Activated naive CD4-positive, alpha-beta T cell (primary cell): ENCODE data around the gene SLC9C1.

Experiments
- DNase-seq, 4 experiments: peaks; one replicate each; lab custom pipeline; 2025; lab: John Stamatoyannopoulos, UW

SLC9C1 gene

DNA sequence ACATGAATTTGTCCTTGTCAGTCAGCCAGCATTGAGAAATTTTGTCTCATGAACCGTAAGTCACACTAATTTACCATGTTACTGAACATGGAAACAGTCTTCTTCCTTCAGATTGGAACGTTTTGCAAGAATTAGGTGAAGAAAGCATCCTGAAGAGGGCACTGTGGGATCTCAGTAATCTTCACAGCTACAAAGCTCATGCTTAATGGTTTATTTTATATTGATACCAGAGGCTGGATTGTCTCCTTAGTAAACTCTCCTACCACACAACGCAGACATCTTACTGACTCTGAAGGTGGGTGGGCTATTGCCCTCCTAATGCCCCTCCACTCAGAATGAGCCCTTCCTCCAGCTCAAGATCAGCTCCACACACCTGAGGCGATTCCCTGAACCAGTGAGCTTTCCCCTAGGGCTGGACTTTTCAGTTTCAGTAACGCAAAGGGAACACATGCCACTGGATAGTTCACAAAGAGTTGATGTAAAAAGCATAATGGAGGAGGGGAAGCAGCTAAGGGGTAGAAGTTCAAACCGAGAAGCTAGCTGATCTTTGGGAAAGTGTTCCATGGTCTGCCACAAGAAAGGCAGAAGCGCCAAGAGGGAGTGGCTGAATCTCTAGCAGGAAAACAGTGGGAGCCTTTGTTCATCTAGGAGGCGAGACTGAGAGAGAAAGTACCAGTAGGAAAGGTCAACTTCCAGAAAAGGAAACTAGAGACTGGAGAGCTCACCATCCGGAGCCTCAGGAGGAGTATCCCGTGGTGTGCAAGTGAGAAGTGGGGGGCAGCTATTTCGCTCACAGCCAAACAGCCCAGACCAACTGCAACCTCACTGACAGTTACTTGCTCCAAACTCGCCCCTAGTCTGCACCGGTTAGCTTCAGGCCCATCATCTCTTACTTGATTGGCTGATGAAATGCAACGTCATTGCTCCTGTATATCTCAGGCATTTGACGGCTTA is at the start of gene SLC9C1:
SLC9C1 (minus strand) TSS at position 849 of the 954 bp plus-strand sequence. CDS start 7,425 bp downstream, outside the sequence.
- no peak for DNase-seq

- DNase-seq = no peak
Measured at GRCh38 chr3:112341386-112341785, 47.4 kb upstream of the SLC9C1 start.

- DNase-seq = no peak
Measured at GRCh38 chr3:112339609-112340008, 45.6 kb upstream of the SLC9C1 start.

DNA sequence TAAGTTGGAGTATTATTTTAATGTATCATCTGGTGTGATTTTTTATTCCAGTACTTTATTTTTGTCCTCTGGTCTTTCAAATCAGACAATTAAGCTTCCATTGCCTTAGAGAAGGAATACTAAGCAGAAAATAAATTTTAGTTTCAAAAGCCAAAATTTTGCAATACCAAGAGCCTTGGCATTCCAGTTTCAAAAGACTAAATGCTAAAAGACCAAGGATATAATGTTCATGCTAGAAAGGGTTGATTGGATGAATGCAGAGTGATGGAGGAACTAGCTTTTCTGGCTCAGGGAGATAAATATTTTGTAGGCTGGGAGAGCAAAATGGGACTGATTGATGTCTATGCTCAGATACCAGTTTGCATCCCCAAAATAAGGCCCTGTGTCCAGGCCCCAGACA is 45.1 kb upstream of the SLC9C1 start:
- DNase-seq = no peak

DNA sequence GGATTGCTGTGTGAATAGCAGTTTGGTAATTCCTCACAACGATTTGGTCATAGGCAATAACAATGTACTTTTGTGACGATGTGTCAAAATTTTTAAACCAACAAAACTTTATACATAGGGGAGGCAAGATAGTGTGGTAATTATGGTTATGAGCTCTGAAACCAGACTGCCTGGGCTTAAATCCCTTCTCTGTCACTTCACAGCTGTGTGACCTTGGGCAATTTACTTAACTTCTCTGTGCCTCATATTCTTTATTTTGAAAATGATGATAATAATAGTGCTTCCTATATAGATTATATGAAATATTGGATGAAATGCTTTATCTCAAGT is 44.7 kb upstream of the SLC9C1 start:
- DNase-seq = no peak

GRCh38 chr3:112338021-112338726 is 44.2 kb upstream of the SLC9C1 start:
- no peak for DNase-seq

DNA sequence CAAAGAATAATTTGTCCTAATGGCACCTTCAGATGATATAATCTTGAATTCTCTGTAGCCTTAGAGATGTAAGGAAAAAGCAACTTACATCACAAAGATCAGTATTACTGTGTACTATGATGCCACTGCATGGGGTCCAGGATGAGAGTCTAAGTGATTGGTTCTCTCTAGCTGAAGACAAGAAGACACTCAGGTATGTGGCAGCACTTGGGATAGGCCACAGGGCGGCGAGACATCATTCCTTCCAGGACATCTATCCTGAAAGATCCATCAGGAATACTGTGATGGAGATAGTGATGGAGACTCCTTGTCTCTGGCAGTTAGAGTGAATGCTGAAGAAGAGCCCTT is 41.4 kb upstream of the SLC9C1 start:
- DNase-seq = no peak

GRCh38 chr3:112334691-112335433 is 40.8 kb upstream of the SLC9C1 start:
- DNase-seq = no peak

GRCh38 chr3:112333381-112334317 is 39.6 kb upstream of the SLC9C1 start:
- DNase-seq = peak in 1 of 4 experiments; percentile 13

GRCh38 chr3:112333002-112333380 is 39.0 kb upstream of the SLC9C1 start, which contains the start of gene CD200:
Gene CD200 (plus strand): TSS chr3:112333156. CDS start chr3:112333213, 57 bp downstream.
- DNase-seq = peak; percentile 4 to 38 (median 21)

GRCh38 chr3:112331851-112332250 is 37.8 kb upstream of the SLC9C1 start:
- no peak for DNase-seq

DNA sequence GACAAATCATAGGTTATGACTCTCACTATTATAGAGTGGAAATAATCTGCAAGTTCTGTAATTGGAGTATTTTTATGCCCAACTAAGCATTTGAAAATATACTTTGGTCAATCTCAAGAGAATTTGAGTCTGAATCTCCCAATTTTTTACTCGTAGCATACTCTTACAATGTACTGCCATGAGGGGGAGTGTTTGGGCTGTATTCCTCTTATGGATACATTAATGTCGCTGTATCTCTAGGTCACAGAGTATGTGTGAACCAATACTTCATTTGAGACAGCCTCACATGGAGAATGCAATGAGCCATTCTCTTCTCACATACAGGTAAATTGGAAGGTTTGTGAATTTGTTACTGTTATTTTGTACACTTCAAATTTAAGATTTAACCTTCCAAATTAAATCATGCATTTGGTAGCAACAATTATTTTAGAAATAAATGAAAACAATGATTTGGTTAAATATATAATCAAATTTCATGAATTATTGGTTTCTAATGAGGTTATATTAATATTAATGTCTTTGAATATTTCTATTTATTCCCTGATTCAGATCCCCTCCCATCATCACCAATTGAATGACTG is 33.4 kb upstream of the SLC9C1 start:
- DNase-seq = no peak

GRCh38 chr3:112321867-112322652 is 28.0 kb upstream of the SLC9C1 start:
- no peak for DNase-seq

DNA sequence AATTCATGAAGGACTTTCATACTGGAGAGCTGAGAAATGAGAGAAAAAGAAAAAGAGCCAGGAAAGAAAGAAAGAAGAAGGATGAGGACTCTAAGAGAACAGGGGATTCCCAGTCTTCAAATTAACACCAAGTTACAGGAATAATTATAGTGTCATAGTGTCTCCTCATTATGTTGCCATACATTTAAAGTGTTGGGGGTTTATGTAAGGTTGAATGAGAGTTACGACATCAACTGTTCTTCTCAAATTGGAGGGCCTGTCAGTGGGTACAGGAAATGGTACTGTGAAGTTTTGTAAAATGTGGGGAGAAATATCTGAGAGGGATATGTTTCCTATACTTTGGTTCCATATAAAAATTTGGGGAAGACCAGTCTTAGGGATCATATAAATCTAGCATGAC is 26.7 kb upstream of the SLC9C1 start:
- no peak for DNase-seq

DNA sequence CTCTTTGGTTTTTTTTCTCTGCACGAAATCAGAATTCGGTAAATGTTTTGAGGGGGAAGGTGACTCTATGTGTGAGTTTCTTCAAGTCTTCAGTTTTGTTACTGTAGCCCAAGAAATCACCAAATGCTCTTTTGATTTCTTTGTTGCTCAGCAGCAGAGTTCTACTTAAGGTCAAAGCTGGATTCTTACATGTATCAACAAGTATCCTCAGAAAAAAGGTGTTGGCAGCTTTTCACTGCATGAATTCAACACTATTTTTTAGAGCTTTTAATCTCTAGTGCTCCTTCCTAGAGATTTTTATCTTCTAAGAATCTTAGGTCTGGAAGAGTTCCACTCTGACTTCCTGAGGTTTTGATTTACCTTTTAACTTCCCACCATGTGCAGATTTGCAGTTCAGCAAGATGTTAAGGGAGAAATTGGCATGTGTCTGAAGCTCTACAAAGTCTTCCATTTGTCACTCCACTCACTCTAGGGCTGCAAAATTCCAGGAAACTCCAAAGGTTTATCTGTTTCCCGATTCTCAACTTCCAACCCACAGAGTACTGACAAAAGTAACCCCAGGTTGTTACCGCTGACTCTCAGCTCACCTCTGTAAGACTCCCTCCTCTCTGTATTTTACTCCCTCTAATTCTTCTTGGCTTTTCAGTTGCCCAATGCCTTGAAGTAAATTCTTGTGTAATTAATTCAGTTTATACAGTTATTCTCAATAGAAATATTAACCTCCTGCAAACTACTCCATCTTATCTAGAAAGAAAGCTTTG is 25.7 kb upstream of the SLC9C1 start:
- DNase-seq = no peak

- DNase-seq = no peak
Measured at GRCh38 chr3:112315791-112316190, 21.8 kb upstream of the SLC9C1 start.

DNA sequence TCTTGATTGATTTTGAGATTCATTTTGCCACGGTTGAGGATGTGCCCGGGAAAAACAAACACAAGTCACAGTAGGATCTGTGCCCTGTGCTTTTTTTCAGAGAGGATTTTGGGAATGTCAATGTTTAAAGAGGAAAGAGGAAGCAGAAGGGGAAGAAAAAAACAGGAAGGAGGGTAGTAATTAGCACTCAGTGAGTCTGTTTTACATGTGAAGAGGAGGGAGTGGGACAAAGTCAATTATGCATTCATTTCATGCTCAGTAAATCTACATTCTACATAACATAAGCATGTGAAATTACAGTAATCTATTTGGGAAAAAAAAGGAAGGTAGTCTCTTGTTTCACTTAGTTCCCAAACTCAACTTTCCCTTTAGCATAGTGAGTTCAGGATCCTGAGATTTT is 20.6 kb upstream of the SLC9C1 start:
- DNase-seq = no peak

DNA sequence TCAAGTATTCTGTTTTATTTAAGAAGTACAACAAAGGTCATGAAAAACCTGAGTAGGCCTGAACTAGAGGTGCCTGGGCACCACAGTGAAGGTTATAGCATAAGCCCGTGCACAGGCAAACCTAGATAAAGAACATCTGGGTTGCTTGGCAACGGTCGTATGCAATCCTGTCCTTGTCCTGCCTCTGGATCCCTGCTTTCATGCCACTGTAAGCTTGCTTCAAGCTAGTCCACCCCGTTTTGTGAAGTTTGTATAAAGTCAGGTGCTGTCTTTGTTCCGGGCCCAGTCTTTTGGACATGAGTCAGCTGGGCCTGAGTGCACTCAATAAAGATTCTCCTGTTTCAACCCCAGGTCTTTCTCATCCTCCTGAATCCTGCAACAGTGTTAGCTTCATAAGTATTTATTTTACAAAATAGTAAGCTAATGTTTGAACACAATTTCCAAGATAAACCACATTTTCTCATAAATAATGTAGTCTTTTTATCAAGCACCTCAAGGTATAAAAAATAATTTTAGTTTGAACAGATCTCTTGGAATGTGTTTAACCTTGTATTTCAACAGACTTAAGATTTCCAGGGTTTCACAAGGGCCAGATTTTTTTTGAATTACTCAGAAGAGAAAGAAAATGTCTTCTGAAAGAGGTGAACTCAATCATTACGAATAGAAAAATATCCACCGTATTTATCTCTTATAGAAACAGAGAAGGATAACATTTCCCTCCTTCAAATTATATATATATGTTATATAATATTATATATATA is 14.3 kb upstream of the SLC9C1 start:
- DNase-seq = no peak

DNA sequence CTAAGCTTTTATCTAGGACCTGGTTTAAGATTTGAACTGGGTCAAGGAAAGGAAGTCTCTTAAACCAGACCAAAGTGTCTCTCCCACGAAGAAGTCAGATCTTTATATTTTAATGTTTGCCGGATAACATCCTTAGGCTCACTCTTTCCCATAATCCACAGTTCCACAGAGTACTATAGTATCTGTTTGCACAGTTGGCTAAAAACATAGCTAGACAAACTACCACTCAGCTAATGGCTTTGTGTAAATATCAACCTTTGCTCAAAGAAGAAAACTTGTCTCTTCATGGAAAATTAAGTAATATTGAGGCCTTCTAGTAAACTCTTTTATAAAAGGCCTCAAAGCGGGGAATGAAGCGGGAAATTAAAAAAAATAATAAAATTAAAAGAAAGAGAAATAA is 13.5 kb upstream of the SLC9C1 start:
- DNase-seq = no peak
